Spleen (tissue), 7 donors: ENCODE data around the gene HSP90AB1.

Source experiments
- CTCF ChIP-seq, 11 experiments: fragments of 200-600 bp in 7 of 11; fragments of 450-650 bp in 4 of 11; sonication (generic) in 4 of 11; IDR thresholded peaks in 8 of 11; conservative IDR thresholded peaks in 3 of 11; 1 replicate in 7 of 11; 2 replicates in 4 of 11; pipeline versions ENCODE4 v1.4.0 to v1.8.0; 2016 to 2021; ENCODE audit warnings: antibody characterized with exemption in 11 of 11, inconsistent platforms in 4 of 11, mild to moderate bottlenecking in 1 of 11
- POLR2A ChIP-seq, 3 donors: fragments of 450-650 bp; IDR thresholded peaks; one replicate each; pipeline ENCODE4 v1.5.1; 2017; ENCODE audit warnings: antibody characterized with exemption in 3 of 3, mild to moderate bottlenecking in 1 of 3
- POLR2AphosphoS5 ChIP-seq, 3 donors: sonication (generic); formaldehyde crosslinking; IDR thresholded peaks; one replicate each; pipeline ENCODE4 v1.5.1; 2017; ENCODE audit warnings: antibody characterized with exemption in 3 of 3
- donor health status: DM: no; HTN: no; CAD: no; lungs with moderate emphysema.
- donor health status: DM: no; HTN: no; CAD: no.
- donor health status: DM: no; HTN: no; CAD: no.

GRCh38 chr6:44277763-44278162, 30.9 kb downstream of the HSP90AB1 start:
- TF ChIP-seq CTCF (IDR thresholded peaks at IDR 0.05 in 8 of 11, conservative IDR thresholded peaks at IDR 0.05 in 3 of 11) = no peak
- TF ChIP-seq POLR2A (IDR thresholded peaks at IDR 0.05) = no peak
- no peak for TF ChIP-seq POLR2AphosphoS5 (IDR thresholded peaks at IDR 0.05)
